GM23248 (cell line): Measurements from ENCODE around the gene TMEM107. TPM values are rescaled to one million over a fixed set of nuclear protein-coding genes. Genes with fewer than 3 reads are reported as not detected.
A peak's percentile ranks its signal among the peaks of the same experiment; 100 is the strongest.

Experiments used
- DNase-seq: peaks from one replicate; pipeline ENCODE4 v3.0.0-alpha.2; 2015
- H2AFZ ChIP-seq: fragments of 200-600 bp; sonication (generic); 2 replicates; pipeline ENCODE4 v1.6.1; 2016; ENCODE audit warnings: antibody characterized with exemption
- H3F3A ChIP-seq: fragments of 200-600 bp; sonication (generic); 2 replicates; pipeline ENCODE4 v1.6.1; 2016; ENCODE audit warnings: mild to moderate bottlenecking, antibody characterized with exemption, mixed run types; ENCODE audit not compliant: insufficient read depth
- H3K27ac ChIP-seq: fragments of 200-600 bp; sonication (generic); 2 replicates; pipeline ENCODE4 v1.5.1; 2016; ENCODE audit warnings: mild to moderate bottlenecking
- H3K27me3 ChIP-seq: fragments of 200-600 bp; sonication (generic); replicated peaks from 2 replicates; pipeline ENCODE4 v1.6.1; 2016; ENCODE audit warnings: mild to moderate bottlenecking; ENCODE audit not compliant: insufficient read depth
- H3K36me3 ChIP-seq: fragments of 200-600 bp; sonication (generic); 2 replicates; pipeline ENCODE4 v1.6.1; 2016; ENCODE audit warnings: low read depth, mild to moderate bottlenecking
- H3K4me1 ChIP-seq: fragments of 200-600 bp; sonication (generic); 2 replicates; pipeline ENCODE4 v1.6.1; 2016; ENCODE audit warnings: mild to moderate bottlenecking; ENCODE audit not compliant: insufficient read depth
- H3K4me2 ChIP-seq: fragments of 200-600 bp; sonication (generic); one replicate; pipeline ENCODE4 v1.6.1; 2016; ENCODE audit warnings: mild to moderate bottlenecking; ENCODE audit not compliant: unreplicated experiment
- H3K4me3 ChIP-seq: fragments of 200-600 bp; sonication (generic); 2 replicates; pipeline ENCODE4 v1.5.1; 2016; ENCODE audit warnings: mild to moderate bottlenecking
- H3K79me2 ChIP-seq: fragments of 200-600 bp; sonication (generic); 2 replicates; pipeline ENCODE4 v1.6.1; 2016; ENCODE audit warnings: mild to moderate bottlenecking; ENCODE audit not compliant: insufficient read depth
- H3K9ac ChIP-seq: fragments of 200-600 bp; sonication (generic); 2 replicates; pipeline ENCODE4 v1.6.1; 2016; ENCODE audit warnings: mild to moderate bottlenecking
- H3K9me2 ChIP-seq: fragments of 200-600 bp; sonication (generic); 2 replicates; pipeline ENCODE4 v1.6.1; 2016; ENCODE audit warnings: mixed run types, mild to moderate bottlenecking, moderate library complexity; ENCODE audit not compliant: insufficient read depth
- H3K9me3 ChIP-seq: fragments of 200-600 bp; sonication (generic); one replicate; pipeline ENCODE4 v1.6.1; 2017; ENCODE audit warnings: low read depth
- H4K20me1 ChIP-seq: fragments of 200-600 bp; sonication (generic); 2 replicates; pipeline ENCODE4 v1.6.0; 2016; ENCODE audit not compliant: insufficient read depth
- EZH2 ChIP-seq: fragments of 200-600 bp; sonication (generic); IDR thresholded peaks from 2 replicates; pipeline ENCODE4 v1.6.1; 2018; ENCODE audit warnings: antibody characterized with exemption, mild to moderate bottlenecking; ENCODE audit not compliant: insufficient read depth, poor library complexity, severe bottlenecking
- EZH2phosphoT487 ChIP-seq: fragments of 200-600 bp; sonication (generic); IDR thresholded peaks from 2 replicates; pipeline ENCODE4 v1.6.1; 2018; ENCODE audit warnings: antibody characterized with exemption, moderate library complexity, mild to moderate bottlenecking, low read depth; ENCODE audit not compliant: insufficient read depth
- WGBS, 2 experiments: methylation state at CpG; one replicate each; pipeline ENCODE4 v1.1.6; 2015 to 2017; ENCODE audit warnings: low lambda C conversion rate in 2 of 2, low coverage in 1 of 2; ENCODE audit errors: missing lambda C conversion rate in 2 of 2; 5-methylcytosine and 5-hydroxymethylcytosine counted together
- in situ Hi-C: fragments of 300-500 bp; cut with MboI; formaldehyde crosslinking; loops from 2 replicates; pipeline ENCODE4 v1.15.0; 2020
- polyA plus RNA-seq: library from polyadenylated mRNA; unstranded; fragments of >200 nt; fragmentation: Nextera tagmentation; extraction: Ambion mirVana; gene quantifications from 2 replicates; pipeline ENCODE4 v1.2.1, GENCODE V29; 2016
- total RNA-seq: library from RNA; depleted of rRNA; stranded (reverse); fragments of >200 nt; shearing (Covaris generic); gene quantifications from 2 replicates; pipeline ENCODE4 v1.2.3, GENCODE V29; 2014

TMEM107 gene
- total and polyA plus RNA-seq, 2 experiments from 2014 or later = 11.6 to 20.9 TPM

DNA sequence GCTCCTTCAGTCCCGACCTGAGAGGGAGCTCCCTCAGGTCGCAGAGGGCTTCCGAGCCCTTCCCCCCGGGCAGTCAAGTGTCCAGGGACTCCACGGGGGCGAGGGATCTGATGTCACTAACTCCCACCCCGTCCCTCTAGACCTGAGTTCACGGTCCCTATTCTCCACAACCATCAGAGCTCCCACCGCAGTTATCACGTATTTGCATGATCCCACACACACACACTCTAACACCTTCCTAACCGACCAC lies 20.3 kb downstream of the TMEM107 start:
- no peaks in the 10 kb centered on the region for H3K27me3 ChIP-seq
- H3K4me3 ChIP-seq = peak overlapping the region; percentile 79
- H3K36me3 ChIP-seq = no peaks in the 10 kb centered on the region
- in situ Hi-C loops = no loop called here
- no peak for TF ChIP-seq EZH2
- TF ChIP-seq EZH2phosphoT487 = no peak
- H3K27ac ChIP-seq = peak overlapping the region; percentile 100
- no peak overlapping the region for H2AFZ ChIP-seq
- WGBS, 2 experiments = 0 to 1% methylated on average over 10 to 11 of the region's 11 CpGs
- H3F3A ChIP-seq = peaks cover 27% of the 10 kb centered on the region
- peaks cover 20% of the 10 kb centered on the region for H3K79me2 ChIP-seq
- peak overlapping the region; percentile 84 for H3K4me2 ChIP-seq
- peak overlapping the region; percentile 99 for H3K9ac ChIP-seq
- H3K9me2 ChIP-seq = no peaks in the 10 kb centered on the region
- no peaks in the 10 kb centered on the region for H3K9me3 ChIP-seq
- peaks cover 37% of the 10 kb centered on the region for H3K4me1 ChIP-seq
- no peaks in the 10 kb centered on the region for H4K20me1 ChIP-seq
- DNase-seq = no peak

DNA sequence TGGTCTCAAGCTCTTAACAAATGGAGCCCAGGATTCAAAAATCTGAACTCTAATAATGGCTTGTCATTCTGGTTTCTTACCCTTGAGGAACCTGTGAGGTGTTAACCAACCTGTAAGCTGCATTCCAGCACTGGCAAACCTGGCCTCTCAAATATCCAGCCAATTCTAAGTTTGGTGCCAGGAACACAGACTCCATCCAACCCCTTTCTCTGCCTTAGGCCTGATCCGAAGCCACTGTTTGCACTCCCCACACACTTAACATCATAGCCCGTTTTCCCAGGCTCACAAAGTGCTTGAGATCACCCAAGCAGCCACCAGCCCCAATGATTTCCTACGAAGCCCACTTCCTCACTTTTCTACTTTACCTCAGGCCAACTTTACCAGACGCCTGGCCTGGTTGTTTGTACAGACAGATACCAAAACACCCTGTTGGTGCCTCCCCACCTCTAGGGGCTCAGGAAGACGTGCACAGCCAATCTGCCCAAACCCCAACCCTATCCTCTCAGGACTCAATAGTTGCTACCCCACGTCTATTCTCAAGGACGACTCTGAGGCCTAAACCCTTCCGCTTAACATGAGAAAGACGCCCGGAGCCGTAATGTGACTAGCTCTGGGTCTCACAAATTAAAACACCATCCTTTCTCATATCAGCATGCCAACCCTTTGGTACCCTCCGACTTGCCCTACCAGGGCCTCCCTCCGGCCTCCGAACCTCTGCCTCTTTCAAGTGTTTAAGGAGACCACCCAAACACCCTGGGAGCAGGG lies 20.8 kb downstream of the TMEM107 start:
- H3K27me3 ChIP-seq = no peaks in the 10 kb centered on the region
- H3K27ac ChIP-seq = peak overlapping the region; percentile 100
- peaks cover 30% of the 10 kb centered on the region for H3F3A ChIP-seq
- peak overlapping the region; percentile 84 for H3K4me2 ChIP-seq
- TF ChIP-seq EZH2 = no peak
- TF ChIP-seq EZH2phosphoT487 = no peak
- no peaks in the 10 kb centered on the region for H4K20me1 ChIP-seq
- WGBS, 2 experiments = 10 to 11% methylated on average over 14 of the region's 14 CpGs
- H2AFZ ChIP-seq = no peak overlapping the region
- no peak for DNase-seq
- H3K36me3 ChIP-seq = no peaks in the 10 kb centered on the region
- in situ Hi-C loops = no loop called here
- peaks cover 21% of the 10 kb centered on the region for H3K79me2 ChIP-seq
- peak overlapping the region; percentile 79 for H3K4me3 ChIP-seq
- no peaks in the 10 kb centered on the region for H3K9me2 ChIP-seq
- peak overlapping the region; percentile 99 for H3K9ac ChIP-seq
- H3K4me1 ChIP-seq = peaks cover 40% of the 10 kb centered on the region
- no peaks in the 10 kb centered on the region for H3K9me3 ChIP-seq

DNA sequence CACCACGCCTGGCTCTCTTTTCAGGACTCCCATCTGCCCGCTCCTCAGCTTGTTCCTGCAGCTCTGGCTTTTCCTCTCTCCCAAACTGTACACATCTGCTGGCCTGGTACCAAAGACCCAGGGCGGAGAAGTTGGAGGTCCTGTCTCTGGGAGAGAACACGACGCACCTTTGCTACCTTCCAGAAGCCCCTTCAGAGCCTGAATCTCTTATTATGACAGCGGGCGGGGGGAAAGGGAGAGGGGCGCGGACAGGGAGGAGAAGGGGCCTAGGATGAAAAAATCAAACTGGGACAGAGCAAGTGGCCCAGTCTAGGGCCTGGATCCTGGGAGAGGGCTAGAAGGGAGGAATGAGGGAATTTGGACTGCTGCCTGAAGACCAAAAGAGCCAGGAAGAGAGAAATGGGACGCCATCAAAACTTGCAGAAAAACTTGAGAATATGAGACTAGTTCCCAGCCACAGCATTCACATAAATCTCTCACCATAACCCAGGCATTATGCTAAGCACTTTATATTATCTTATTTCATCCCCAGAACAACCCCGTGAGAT lies 21.5 kb downstream of the TMEM107 start:
- Histone ChIP-seq H3K27me3 (no peaks in the 10 kb centered on the region), H3K27ac (peak overlapping the region; percentile 100), H3K9me2 (no peaks in the 10 kb centered on the region), H3K9ac (peak overlapping the region; percentile 99), H3K4me2 (peak overlapping the region; percentile 84), H3K4me3 (peak overlapping the region; percentile 79), H3F3A (peaks cover 30% of the 10 kb centered on the region), H3K79me2 (peaks cover 29% of the 10 kb centered on the region), H4K20me1 (no peaks in the 10 kb centered on the region), H3K36me3 (no peaks in the 10 kb centered on the region), H3K4me1 (peaks cover 41% of the 10 kb centered on the region), H3K9me3 (no peaks in the 10 kb centered on the region), H2AFZ (no peak overlapping the region)
- TF ChIP-seq EZH2phosphoT487 = no peak
- TF ChIP-seq EZH2 = no peak
- in situ Hi-C loops = no loop called here
- DNase-seq = no peak
- 3 to 7% methylated on average over 9 to 11 of the region's 11 CpGs for WGBS, 2 experiments

DNA sequence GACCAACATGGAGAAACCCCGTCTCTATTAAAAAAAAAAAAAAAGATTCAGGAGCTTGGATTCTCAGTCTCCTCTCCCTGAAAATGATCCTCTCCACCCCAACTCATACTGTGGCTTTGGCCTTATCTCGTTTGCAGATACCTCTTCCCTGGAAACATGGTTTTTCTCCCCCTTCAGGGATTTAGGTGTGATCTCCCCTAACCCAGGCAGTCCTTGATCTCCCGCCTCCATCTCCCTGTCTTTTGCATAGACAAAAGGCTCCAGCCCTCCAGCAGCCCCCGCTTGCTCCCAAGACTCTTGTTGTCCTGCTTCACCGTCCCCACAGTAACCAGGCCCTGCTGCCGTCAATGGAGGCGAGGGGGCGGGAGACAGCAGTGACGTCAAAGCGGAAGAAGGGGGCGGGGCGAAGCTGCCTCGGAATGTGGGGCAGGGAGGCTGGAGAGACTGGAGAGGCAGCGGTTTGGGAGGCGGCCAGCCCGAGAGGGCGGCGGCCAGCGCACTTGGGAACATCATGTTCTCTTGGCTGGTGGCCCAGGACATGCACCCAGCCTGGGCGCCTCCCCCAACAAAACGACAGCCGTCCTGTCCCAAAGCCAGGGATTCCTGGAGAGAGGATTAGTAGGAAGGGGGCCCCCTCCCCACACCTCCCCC lies 22.1 kb downstream of the TMEM107 start:
- Histone ChIP-seq H3K4me2 (peak overlapping the region; percentile 86), H3K4me3 (peak overlapping the region; percentile 79), H3F3A (peaks cover 30% of the 10 kb centered on the region), H3K9me3 (no peaks in the 10 kb centered on the region), H3K9me2 (no peaks in the 10 kb centered on the region), H3K4me1 (peaks cover 41% of the 10 kb centered on the region), H3K27me3 (no peaks in the 10 kb centered on the region), H3K79me2 (peaks cover 32% of the 10 kb centered on the region), H2AFZ (no peak overlapping the region), H3K9ac (peak overlapping the region; percentile 99), H3K36me3 (no peaks in the 10 kb centered on the region), H4K20me1 (no peaks in the 10 kb centered on the region), H3K27ac (peak overlapping the region; percentile 100)
- in situ Hi-C loops = no loop called here
- TF ChIP-seq EZH2phosphoT487 (no peak), EZH2 (no peak)
- peak; percentile 99 for DNase-seq
- WGBS, 2 experiments = 0 to 1% methylated on average over 8 to 21 of the region's 22 CpGs
